ENCODE measurements around the gene ATXN10. TPM values are rescaled to one million over a fixed set of nuclear protein-coding genes. Genes with fewer than 3 reads are reported as not detected.
"Not testable (repeated sequence)": the region's sequence is repeated elsewhere in the genome, so short reads cannot be mapped to it uniquely, and the experiment has no call there.

Gene ATXN10
- total RNA-seq, 4 donors from 2014 or later = 78.5 to 152 (median 113) TPM

DNA sequence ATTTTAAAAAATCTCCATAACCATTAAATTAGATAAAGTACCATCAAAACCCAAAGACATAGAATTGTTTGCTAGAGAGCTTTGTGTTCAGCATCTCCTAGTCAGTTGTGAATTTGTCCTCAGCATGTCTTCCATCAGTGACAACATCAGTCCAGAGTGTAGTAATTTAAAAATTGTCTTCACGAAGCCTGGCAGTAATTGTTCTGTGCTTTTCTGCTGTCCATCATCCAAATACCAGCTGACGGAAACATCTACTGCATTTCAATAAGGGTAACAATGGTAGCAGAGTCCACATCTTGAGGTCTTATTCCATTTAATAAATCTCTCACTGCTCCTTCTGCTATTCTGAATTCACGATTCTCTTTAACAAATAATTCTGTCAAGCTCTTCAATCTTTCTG lies 121.5 kb downstream of the ATXN10 start:
- Histone ChIP-seq H3K9me3 (peaks cover 0 to 23% (median 3%) of the 10 kb centered on the region in 3 donors), H3K4me3 (no peak overlapping the region), H3K4me1 (peaks cover 0 to 7% (median 0%) of the 10 kb centered on the region in 3 donors), H3K27me3 (no peaks in the 10 kb centered on the region), H3K27ac (no peak overlapping the region), H3K36me3 (peaks cover 0 to 31% of the 10 kb centered on the region in 2 donors)
- WGBS, 2 donors (ENCODE audit: low coverage in 1 of 2) = 83 to 90% methylated on average over 2 to 3 of the region's 3 CpGs
- TF ChIP-seq POLR2A (IDR thresholded peaks at IDR 0.05) = no peak
- no peak for TF ChIP-seq EP300 (IDR thresholded peaks at IDR 0.05)
- TF ChIP-seq, protein P1, sequence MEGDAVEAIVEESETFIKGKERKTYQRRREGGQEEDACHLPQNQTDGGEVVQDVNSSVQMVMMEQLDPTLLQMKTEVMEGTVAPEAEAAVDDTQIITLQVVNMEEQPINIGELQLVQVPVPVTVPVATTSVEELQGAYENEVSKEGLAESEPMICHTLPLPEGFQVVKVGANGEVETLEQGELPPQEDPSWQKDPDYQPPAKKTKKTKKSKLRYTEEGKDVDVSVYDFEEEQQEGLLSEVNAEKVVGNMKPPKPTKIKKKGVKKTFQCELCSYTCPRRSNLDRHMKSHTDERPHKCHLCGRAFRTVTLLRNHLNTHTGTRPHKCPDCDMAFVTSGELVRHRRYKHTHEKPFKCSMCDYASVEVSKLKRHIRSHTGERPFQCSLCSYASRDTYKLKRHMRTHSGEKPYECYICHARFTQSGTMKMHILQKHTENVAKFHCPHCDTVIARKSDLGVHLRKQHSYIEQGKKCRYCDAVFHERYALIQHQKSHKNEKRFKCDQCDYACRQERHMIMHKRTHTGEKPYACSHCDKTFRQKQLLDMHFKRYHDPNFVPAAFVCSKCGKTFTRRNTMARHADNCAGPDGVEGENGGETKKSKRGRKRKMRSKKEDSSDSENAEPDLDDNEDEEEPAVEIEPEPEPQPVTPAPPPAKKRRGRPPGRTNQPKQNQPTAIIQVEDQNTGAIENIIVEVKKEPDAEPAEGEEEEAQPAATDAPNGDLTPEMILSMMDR (IDR thresholded peaks at IDR 0.05) = no peak
- TF ChIP-seq POLR2AphosphoS5 (IDR thresholded peaks at IDR 0.05) = no peak
- no peak for ATAC-seq

DNA sequence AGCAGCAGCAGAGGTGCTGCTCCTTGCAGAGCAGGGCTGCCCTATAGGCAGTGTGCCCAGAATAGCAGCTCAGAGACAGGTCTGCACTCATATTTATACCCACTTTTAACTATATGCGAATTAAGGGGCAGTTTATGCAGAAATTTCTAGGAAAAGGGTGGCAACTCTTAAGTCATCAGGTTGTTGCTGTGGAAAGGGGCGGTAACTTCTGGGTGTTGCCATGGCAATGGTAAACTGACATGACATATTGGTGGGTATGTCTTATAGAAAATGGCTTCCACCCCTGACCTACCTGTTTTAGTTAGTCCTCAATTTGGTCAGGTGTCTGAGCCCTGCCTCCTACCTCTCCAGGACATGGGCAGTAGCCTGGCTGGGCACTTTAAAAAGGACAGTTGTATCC lies 122.3 kb downstream of the ATXN10 start:
- no peak for ATAC-seq
- H3K36me3 ChIP-seq = peaks cover 0 to 31% of the 10 kb centered on the region in 2 donors
- 100% methylated on average over 1 of the region's 2 CpGs for WGBS, 2 donors (ENCODE audit: low coverage in 1 of 2)
- no peaks in the 10 kb centered on the region for H3K27me3 ChIP-seq
- no peak overlapping the region for H3K27ac ChIP-seq
- peaks cover 0 to under 1% (median 0%) of the 10 kb centered on the region in 3 donors for H3K4me1 ChIP-seq
- peaks cover 0 to 23% (median 3%) of the 10 kb centered on the region in 3 donors for H3K9me3 ChIP-seq
- no peak overlapping the region for H3K4me3 ChIP-seq
- TF ChIP-seq, protein P1 (IDR thresholded peaks at IDR 0.05) = no peak
- TF ChIP-seq EP300 (IDR thresholded peaks at IDR 0.05) = no peak

DNA sequence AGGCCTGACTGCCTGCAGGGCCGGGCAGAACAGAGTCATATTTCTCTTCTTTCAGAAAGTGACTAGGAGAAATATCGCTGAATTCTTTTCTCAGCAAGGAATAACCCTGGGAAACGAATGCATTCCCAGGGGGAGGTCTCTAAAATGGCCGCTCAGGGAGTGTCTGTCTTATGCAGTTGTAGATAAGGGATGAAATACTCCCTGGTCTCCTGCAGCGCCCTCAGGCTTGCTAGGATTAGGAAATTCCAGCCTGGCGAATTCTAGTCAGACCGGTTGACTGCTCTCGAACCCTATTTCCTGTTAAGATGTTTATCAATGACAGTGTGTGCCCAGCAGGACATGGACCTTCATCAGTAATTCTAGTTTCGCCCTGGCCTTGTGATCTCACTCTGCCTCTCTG lies 124.4 kb downstream of the ATXN10 start:
- peaks cover 0 to 31% of the 10 kb centered on the region in 2 donors for H3K36me3 ChIP-seq
- not testable (repeated sequence) for H3K27me3 ChIP-seq, H3K27ac ChIP-seq, H3K4me3 ChIP-seq, H3K4me1 ChIP-seq, ATAC-seq
- peaks cover 0 to 23% (median 3%) of the 10 kb centered on the region in 3 donors for H3K9me3 ChIP-seq
- WGBS, 2 donors (ENCODE audit: low coverage in 1 of 2) = 83 to 96% methylated on average over 3 to 9 of the region's 9 CpGs

DNA sequence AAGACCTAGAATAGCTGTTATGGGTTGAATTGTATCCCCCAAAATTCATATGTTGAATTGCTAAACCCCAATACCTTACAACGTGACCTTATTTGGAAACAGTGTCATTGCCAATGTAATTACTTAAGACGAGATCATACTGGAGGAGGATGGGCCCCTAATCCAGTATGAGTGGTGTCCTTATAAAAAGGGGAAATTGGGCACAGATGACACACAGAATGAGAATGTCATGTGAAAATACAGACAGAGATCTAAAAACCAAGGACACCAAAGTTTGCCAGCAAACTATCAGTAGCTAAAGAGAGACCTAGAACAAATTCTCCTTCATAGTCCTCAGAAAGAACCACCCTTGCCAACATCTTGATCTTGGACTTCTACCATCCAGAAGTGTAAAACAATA lies 127.7 kb downstream of the ATXN10 start:
- no peak for ATAC-seq
- H3K27ac ChIP-seq = no peak overlapping the region
- no peaks in the 10 kb centered on the region for H3K27me3 ChIP-seq
- peaks cover 0 to 23% (median 3%) of the 10 kb centered on the region in 3 donors for H3K9me3 ChIP-seq
- peaks cover 0 to 20% of the 10 kb centered on the region in 2 donors for H3K36me3 ChIP-seq
- H3K4me3 ChIP-seq = no peak overlapping the region
- TF ChIP-seq EP300 (IDR thresholded peaks at IDR 0.05) = no peak
- TF ChIP-seq POLR2A (IDR thresholded peaks at IDR 0.05) = no peak
- no peak for TF ChIP-seq POLR2AphosphoS5 (IDR thresholded peaks at IDR 0.05)
- TF ChIP-seq, protein P1 (IDR thresholded peaks at IDR 0.05) = no peak
- H3K4me1 ChIP-seq = peaks cover 0 to 11% (median 0%) of the 10 kb centered on the region in 3 donors
- WGBS, 2 donors (ENCODE audit: low coverage in 1 of 2) = 86% methylated on average over 2 of the region's 2 CpGs; no CpG with 5 or more reads in 1 of the 2 donors

DNA sequence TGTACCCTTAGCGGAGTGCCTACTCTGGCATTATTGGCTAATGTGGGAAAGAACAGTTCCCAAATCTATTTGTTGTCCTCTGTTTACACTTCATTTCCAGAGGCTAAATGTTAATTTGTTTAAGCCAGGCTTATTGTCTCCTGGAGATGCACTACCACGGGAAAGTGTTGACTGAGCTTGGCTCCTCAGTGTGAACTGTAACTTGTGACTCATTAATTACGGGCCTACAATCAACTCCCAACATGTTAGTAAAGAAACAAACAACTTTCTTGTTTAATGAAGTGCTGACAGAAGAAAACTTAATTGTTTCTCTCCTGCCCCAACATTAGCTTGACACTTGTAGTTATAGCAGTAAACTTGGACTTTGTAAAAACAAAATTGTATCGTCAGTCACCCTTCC lies 130.4 kb downstream of the ATXN10 start:
- peaks cover 0 to 20% (median 0%) of the 10 kb centered on the region in 3 donors for H3K4me1 ChIP-seq
- no peak for ATAC-seq
- H3K4me3 ChIP-seq = no peak overlapping the region
- H3K27me3 ChIP-seq = no peaks in the 10 kb centered on the region
- no peaks in the 10 kb centered on the region for H3K9me3 ChIP-seq
- 45 to 69% methylated on average over 3 to 4 of the region's 4 CpGs for WGBS, 2 donors (ENCODE audit: low coverage in 1 of 2)
- H3K36me3 ChIP-seq = peaks cover 0 to 6% of the 10 kb centered on the region in 2 donors
- TF ChIP-seq, protein P1 (IDR thresholded peaks at IDR 0.05) = no peak
- TF ChIP-seq POLR2A (IDR thresholded peaks at IDR 0.05) (no peak), POLR2AphosphoS5 (IDR thresholded peaks at IDR 0.05) (no peak), EP300 (IDR thresholded peaks at IDR 0.05) (no peak)
- no peak overlapping the region for H3K27ac ChIP-seq

Data from gastroesophageal sphincter (tissue), 4 donors.